Caco-2 (cell line): ENCODE measurements around the gene USP8. TPM values are rescaled to one million over a fixed set of nuclear protein-coding genes. Genes with fewer than 3 reads are reported as not detected.

Source experiments
- BruUV-seq: library from RNA; stranded (reverse); fragments of 400-500 nt; replicated peaks from 2 replicates; lab custom pipeline; 2021; lab: Mats Ljungman, UMichigan
- CTCF ChIA-PET: fragments of 300-600 bp; sonication (Branson Sonifier 250); formaldehyde crosslinking; loops from one replicate; lab custom pipeline; 2022; ENCODE audit warnings: antibody characterized with exemption; lab: Charles Lee
- POLR2A ChIA-PET: fragments of 300-600 bp; sonication (Branson Sonifier 250); formaldehyde crosslinking; loops from one replicate; lab custom pipeline; 2022; ENCODE audit warnings: antibody characterized with exemption; lab: Charles Lee
- DNase-seq, 2 experiments: peaks; one replicate each; pipeline versions ENCODE4 v3.0.0 to v3.0.0-alpha.2; 2020 to 2022
- H3K27me3 ChIP-seq: replicated peaks from 2 replicates; pipeline ENCODE4 v1.6.0; 2011; ENCODE audit warnings: low read length; ENCODE audit not compliant: control insufficient read depth, insufficient read depth
- H3K36me3 ChIP-seq: 2 replicates; pipeline ENCODE4 v1.5.1; 2011; ENCODE audit warnings: low read length; ENCODE audit not compliant: control insufficient read depth, insufficient read depth
- H3K4me1 ChIP-seq: fragments of 250-450 bp; sonication (Bioruptor Pico); 2 replicates; pipeline ENCODE4 v1.5.1; 2020; ENCODE audit warnings: mild to moderate bottlenecking
- H3K4me3 ChIP-seq: 2 replicates; pipeline ENCODE4 v1.5.1; 2011; ENCODE audit warnings: low read depth, mild to moderate bottlenecking, control low read depth, low read length
- H3K9me3 ChIP-seq: fragments of 250-450 bp; sonication (Bioruptor Pico); 2 replicates; pipeline ENCODE4 v1.5.1; 2020; ENCODE audit warnings: mild to moderate bottlenecking, moderate library complexity
- H3K27ac Mint-ChIP-seq: one replicate; pipeline ENCODE4 v1.8.0; 2022; ENCODE audit warnings: mixed read lengths; ENCODE audit not compliant: unreplicated experiment
- H3K27me3 Mint-ChIP-seq: one replicate; pipeline ENCODE4 v1.8.0; 2022; ENCODE audit warnings: mixed read lengths; ENCODE audit not compliant: insufficient read depth, unreplicated experiment
- H3K36me3 Mint-ChIP-seq: one replicate; pipeline ENCODE4 v1.8.0; 2022; ENCODE audit warnings: mild to moderate bottlenecking, mixed read lengths; ENCODE audit not compliant: insufficient read depth, unreplicated experiment
- H3K4me1 Mint-ChIP-seq: one replicate; pipeline ENCODE4 v1.8.0; 2022; ENCODE audit warnings: low read depth, mixed read lengths; ENCODE audit not compliant: unreplicated experiment
- H3K4me3 Mint-ChIP-seq: one replicate; pipeline ENCODE4 v1.8.0; 2022; ENCODE audit warnings: mild to moderate bottlenecking, moderate library complexity, mixed read lengths; ENCODE audit not compliant: unreplicated experiment
- H3K9me3 Mint-ChIP-seq: one replicate; pipeline ENCODE4 v1.8.0; 2022; ENCODE audit warnings: mixed read lengths; ENCODE audit not compliant: unreplicated experiment
- intact Hi-C: fragments of 100-400 bp; cut with micrococcal nuclease; formaldehyde crosslinking; loops from one replicate; pipeline ENCODE4 v1.10.0; 2022; ENCODE audit not compliant: unreplicated experiment
- total RNA-seq: library from RNA; stranded (reverse); gene quantifications from 2 replicates; pipeline ENCODE4 v1.2.3, GENCODE V29; 2022
- TF ChIP-seq, protein P1 (sequence below), 2 experiments: fragments of 200-600 bp in 1 of 2; IDR thresholded peaks; 1 replicate in 1 of 2; 2 replicates in 1 of 2; pipeline versions ENCODE4 v1.5.1 to v1.8.0; 2011 to 2022; ENCODE audit warnings: antibody characterized with exemption in 1 of 2, control low read depth in 1 of 2, inconsistent platforms in 1 of 2, low read depth in 1 of 2, low read length in 1 of 2, mild to moderate bottlenecking in 1 of 2, moderate library complexity in 1 of 2; ENCODE audit not compliant: insufficient read depth in 1 of 2, severe bottlenecking in 1 of 2, unreplicated experiment in 1 of 2

USP8 gene
- total RNA-seq, 1 experiment from 2014 or later = 56.2 TPM

- no peaks in the 10 kb centered on the region for H3K9me3 Mint-ChIP-seq
- Histone ChIP-seq H3K9me3 (no peaks in the 10 kb centered on the region), H3K27me3 (no peaks in the 10 kb centered on the region), H3K36me3 (no peaks in the 10 kb centered on the region), H3K4me1 (no peaks in the 10 kb centered on the region), H3K4me3 (no peak overlapping the region)
- BruUV-seq = no TSS peak
- H3K27me3 Mint-ChIP-seq = no peaks in the 10 kb centered on the region
- H3K27ac Mint-ChIP-seq = no peak overlapping the region
- H3K4me3 Mint-ChIP-seq = no peak overlapping the region
- no peaks in the 10 kb centered on the region for H3K4me1 Mint-ChIP-seq
- TF ChIP-seq, protein P1, sequence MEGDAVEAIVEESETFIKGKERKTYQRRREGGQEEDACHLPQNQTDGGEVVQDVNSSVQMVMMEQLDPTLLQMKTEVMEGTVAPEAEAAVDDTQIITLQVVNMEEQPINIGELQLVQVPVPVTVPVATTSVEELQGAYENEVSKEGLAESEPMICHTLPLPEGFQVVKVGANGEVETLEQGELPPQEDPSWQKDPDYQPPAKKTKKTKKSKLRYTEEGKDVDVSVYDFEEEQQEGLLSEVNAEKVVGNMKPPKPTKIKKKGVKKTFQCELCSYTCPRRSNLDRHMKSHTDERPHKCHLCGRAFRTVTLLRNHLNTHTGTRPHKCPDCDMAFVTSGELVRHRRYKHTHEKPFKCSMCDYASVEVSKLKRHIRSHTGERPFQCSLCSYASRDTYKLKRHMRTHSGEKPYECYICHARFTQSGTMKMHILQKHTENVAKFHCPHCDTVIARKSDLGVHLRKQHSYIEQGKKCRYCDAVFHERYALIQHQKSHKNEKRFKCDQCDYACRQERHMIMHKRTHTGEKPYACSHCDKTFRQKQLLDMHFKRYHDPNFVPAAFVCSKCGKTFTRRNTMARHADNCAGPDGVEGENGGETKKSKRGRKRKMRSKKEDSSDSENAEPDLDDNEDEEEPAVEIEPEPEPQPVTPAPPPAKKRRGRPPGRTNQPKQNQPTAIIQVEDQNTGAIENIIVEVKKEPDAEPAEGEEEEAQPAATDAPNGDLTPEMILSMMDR (IDR thresholded peaks at IDR 0.05; ENCODE audit: insufficient read depth in 1 of 2, low read depth in 1 of 2, low read length in 1 of 2, severe bottlenecking in 1 of 2, unreplicated experiment in 1 of 2) = no peak
- POLR2A ChIA-PET = no interaction called here
- no peaks in the 10 kb centered on the region for H3K36me3 Mint-ChIP-seq
- no peak for DNase-seq
- intact Hi-C loops = no loop called here
- CTCF ChIA-PET = no interaction called here
Observed at GRCh38 chr15:50414624-50415023, 9.6 kb upstream of the USP8 start.

DNA sequence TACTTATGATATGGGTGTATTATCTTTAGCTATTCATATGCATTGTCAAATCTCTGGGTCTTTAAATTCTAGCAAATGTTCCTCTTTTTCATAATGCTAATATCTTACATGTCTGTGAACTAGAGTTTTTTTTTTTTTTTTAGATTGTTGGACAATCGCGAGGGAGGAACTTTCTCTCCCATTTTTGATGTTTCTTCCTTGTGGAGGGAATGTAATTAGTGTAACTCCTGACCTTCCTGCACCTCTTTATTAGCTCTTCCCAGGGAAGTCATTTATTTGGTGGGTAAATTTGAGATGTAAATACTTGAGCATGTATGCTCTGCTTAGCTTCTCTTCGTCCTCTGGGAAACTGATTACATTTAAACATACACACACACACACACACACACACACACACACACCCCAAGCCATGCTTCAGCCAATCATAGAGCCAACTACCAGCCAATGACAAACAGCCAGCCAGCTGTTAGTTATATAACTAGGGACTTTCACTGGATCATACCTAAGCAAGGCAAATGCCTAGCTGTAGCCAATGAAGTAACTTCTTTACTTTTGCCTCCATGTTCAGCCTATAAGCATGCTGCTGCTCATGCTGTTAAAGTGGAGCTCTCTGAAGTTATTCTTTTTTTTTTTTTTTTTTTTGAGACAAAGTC is 8.3 kb upstream of the USP8 start:
- Mint-ChIP-seq H3K27ac (no peak overlapping the region), H3K36me3 (no peaks in the 10 kb centered on the region), H3K4me3 (peak overlapping the region; percentile 27), H3K4me1 (no peaks in the 10 kb centered on the region), H3K9me3 (no peaks in the 10 kb centered on the region), H3K27me3 (no peaks in the 10 kb centered on the region)
- intact Hi-C loops = no loop called here
- Histone ChIP-seq H3K9me3 (no peaks in the 10 kb centered on the region), H3K4me1 (no peaks in the 10 kb centered on the region), H3K4me3 (no peak overlapping the region), H3K27me3 (no peaks in the 10 kb centered on the region), H3K36me3 (no peaks in the 10 kb centered on the region)
- TF ChIP-seq, protein P1 (IDR thresholded peaks at IDR 0.05; ENCODE audit: insufficient read depth in 1 of 2, low read depth in 1 of 2, low read length in 1 of 2, severe bottlenecking in 1 of 2, unreplicated experiment in 1 of 2) = no peak
- no TSS peak for BruUV-seq
- ChIA-PET CTCF (no interaction called here), POLR2A (interaction anchor here (0.6 kb wide), 2 partner anchors 57 to 121 kb away, joined by 3 read pairs; no protein-coding TSS in a partner anchor)
- DNase-seq = peak; percentile 40 to 55

- Mint-ChIP-seq H3K4me3 (no peak overlapping the region), H3K4me1 (no peaks in the 10 kb centered on the region), H3K9me3 (no peaks in the 10 kb centered on the region), H3K27me3 (no peaks in the 10 kb centered on the region), H3K27ac (no peak overlapping the region), H3K36me3 (no peaks in the 10 kb centered on the region)
- H3K36me3 ChIP-seq = no peaks in the 10 kb centered on the region
- H3K9me3 ChIP-seq = no peaks in the 10 kb centered on the region
- DNase-seq = no peak
- BruUV-seq = no TSS peak
- H3K27me3 ChIP-seq = no peaks in the 10 kb centered on the region
- no peak overlapping the region for H3K4me3 ChIP-seq
- CTCF ChIA-PET = no interaction called here
- POLR2A ChIA-PET = no interaction called here
- H3K4me1 ChIP-seq = no peaks in the 10 kb centered on the region
- TF ChIP-seq, protein P1 (IDR thresholded peaks at IDR 0.05; ENCODE audit: insufficient read depth in 1 of 2, low read depth in 1 of 2, low read length in 1 of 2, severe bottlenecking in 1 of 2, unreplicated experiment in 1 of 2) = no peak
- intact Hi-C loops = no loop called here
Observed at GRCh38 chr15:50416890-50417289, 7.3 kb upstream of the USP8 start.
